HepG2 (cell line): ENCODE data around the gene UTS2R. TPM values are rescaled to one million over a fixed set of nuclear protein-coding genes. Genes with fewer than 3 reads are reported as not detected.

ENCODE experiments used
- ASH2L ChIP-seq: fragments of 300-600, 200-600 bp; sonication (generic); IDR thresholded peaks from 2 replicates; pipeline ENCODE4 v1.7.0; 2017; ENCODE audit warnings: low read depth, mild to moderate bottlenecking, moderate library complexity, mixed read lengths, low read length; ENCODE audit not compliant: insufficient read length
- FOXP1 ChIP-seq, 2 experiments: fragments of 450-650 bp in 1 of 2; IDR thresholded peaks; 2 replicates each; pipeline ENCODE4 v1.6.1; 2017 to 2018; ENCODE audit warnings: antibody characterized with exemption in 1 of 2
- GATA4 ChIP-seq: sonication (generic); IDR thresholded peaks from 2 replicates; pipeline ENCODE4 v1.6.1; 2016; ENCODE audit warnings: antibody characterized with exemption, low read depth, borderline replicate concordance
- GATAD1 ChIP-seq: IDR thresholded peaks from 2 replicates; pipeline ENCODE4 v1.6.1; 2016; ENCODE audit warnings: missing genetic modification reagents, missing compliant biosample characterization
- HDAC1 ChIP-seq: sonication (generic); formaldehyde crosslinking; IDR thresholded peaks from 2 replicates; pipeline ENCODE4 v1.5.1; 2020; ENCODE audit warnings: mild to moderate bottlenecking, missing genetic modification reagents
- HOXA7 ChIP-seq: sonication (generic); formaldehyde crosslinking; IDR thresholded peaks from 2 replicates; pipeline ENCODE4 v1.8.1; 2022; ENCODE audit warnings: mild to moderate bottlenecking, missing genetic modification reagents, moderate library complexity
- NFRKB ChIP-seq: fragments of 450-650 bp; IDR thresholded peaks from 2 replicates; pipeline ENCODE4 v1.6.1; 2017
- NR2F1 ChIP-seq, 2 experiments: fragments of 450-650 bp in 1 of 2; formaldehyde crosslinking in 1 of 2; IDR thresholded peaks; 2 replicates each; pipeline versions ENCODE4 v1.5.0 to v1.6.1; 2016 to 2020; ENCODE audit warnings: mild to moderate bottlenecking in 1 of 2, missing compliant biosample characterization in 1 of 2, missing genetic modification reagents in 1 of 2, moderate library complexity in 1 of 2
- PAWR ChIP-seq: sonication (generic); formaldehyde crosslinking; IDR thresholded peaks from 2 replicates; pipeline ENCODE4 v1.4.0; 2020; ENCODE audit warnings: missing genetic modification reagents, mild to moderate bottlenecking, borderline replicate concordance
- POGZ ChIP-seq: sonication (generic); formaldehyde crosslinking; IDR thresholded peaks from 2 replicates; pipeline ENCODE4 v1.4.0; 2020; ENCODE audit warnings: mild to moderate bottlenecking, missing genetic modification reagents
- RNF2 ChIP-seq: fragments of 450-650 bp; conservative IDR thresholded peaks from 2 replicates; pipeline ENCODE4 v1.6.1; 2016; ENCODE audit warnings: low read depth
- SAP130 ChIP-seq: IDR thresholded peaks from 2 replicates; pipeline ENCODE4 v1.6.1; 2016; ENCODE audit warnings: low read depth
- SOX6 ChIP-seq, 2 experiments: fragments of 450-650 bp in 1 of 2; sonication (generic) in 1 of 2; formaldehyde crosslinking in 1 of 2; IDR thresholded peaks; 2 replicates each; pipeline versions ENCODE4 v1.4.0 to v1.6.1; 2017 to 2020; ENCODE audit warnings: antibody characterized with exemption in 1 of 2, mild to moderate bottlenecking in 1 of 2, missing genetic modification reagents in 1 of 2
- SRSF4 ChIP-seq: fragments of 200-400 bp; formaldehyde crosslinking; IDR thresholded peaks from one replicate; pipeline ENCODE4 v1.6.1; 2018; ENCODE audit warnings: mild to moderate bottlenecking, low read depth, low read length, moderate library complexity; ENCODE audit not compliant: poor library complexity, severe bottlenecking
- THAP11 ChIP-seq: IDR thresholded peaks from 2 replicates; pipeline ENCODE4 v1.6.1; 2016; ENCODE audit warnings: missing biosample characterization, missing genetic modification reagents
- ZFP36L2 ChIP-seq: sonication (generic); formaldehyde crosslinking; IDR thresholded peaks from 2 replicates; pipeline ENCODE4 v1.4.0; 2020; ENCODE audit warnings: missing genetic modification reagents
- ZNF333 ChIP-seq: sonication (generic); formaldehyde crosslinking; IDR thresholded peaks from 2 replicates; pipeline ENCODE4 v1.4.0; 2020; ENCODE audit warnings: mild to moderate bottlenecking, missing genetic modification reagents, borderline replicate concordance
- ZNF589 ChIP-seq: sonication (generic); formaldehyde crosslinking; conservative IDR thresholded peaks from 2 replicates; pipeline ENCODE4 v1.8.0; 2022; ENCODE audit warnings: mild to moderate bottlenecking, moderate library complexity, missing genetic modification reagents
- ZSCAN29 ChIP-seq: sonication (generic); formaldehyde crosslinking; conservative IDR thresholded peaks from 2 replicates; pipeline ENCODE4 v1.4.0; 2020; ENCODE audit warnings: mild to moderate bottlenecking, missing genetic modification reagents
- polyA plus RNA-seq, 8 experiments: library from polyadenylated mRNA; depleted of rRNA in 3 of 8; stranded (reverse) in 7 of 8; unstranded in 1 of 8; fragments of >200 nt; fragmentation: Illumina TruSeq in 4 of 8; extraction: Trizol in 4 of 8; gene quantifications; 2 replicates each; pipeline versions ENCODE4 v1.2.1 to v1.2.3, GENCODE V29; 2011 to 2016; ENCODE audit warnings: low read depth in 4 of 8, missing spikeins in 1 of 8, mixed read lengths in 1 of 8; ENCODE audit not compliant: insufficient read depth in 1 of 8
- total RNA-seq, 5 experiments: library from RNA; depleted of rRNA; stranded (reverse); fragments of >200 nt; fragmentation: Illumina TruSeq; extraction: Trizol; gene quantifications; 2 replicates each; pipeline ENCODE4 v1.2.3, GENCODE V29; 2016; ENCODE audit warnings: low read depth in 1 of 5
- TF ChIP-seq, protein P1 (sequence below), 2 experiments: IDR thresholded peaks; 2 replicates each; pipeline ENCODE4 v1.6.1; 2011 to 2012; ENCODE audit warnings: low read length in 2 of 2, borderline replicate concordance in 1 of 2, low read depth in 1 of 2, mild to moderate bottlenecking in 1 of 2, moderate library complexity in 1 of 2
- TF ChIP-seq, protein P2 (sequence below): sonication (generic); formaldehyde crosslinking; IDR thresholded peaks from 2 replicates; pipeline ENCODE4 v1.5.0; 2020; ENCODE audit warnings: missing genetic modification reagents
- TF ChIP-seq, protein P3 (sequence below), 2 experiments: fragments of 450-650 bp in 1 of 2; sonication (generic) in 1 of 2; formaldehyde crosslinking; IDR thresholded peaks; 2 replicates each; pipeline versions ENCODE4 v1.5.0 to v1.8.0; 2020 to 2022; ENCODE audit warnings: mild to moderate bottlenecking in 1 of 2, missing genetic modification reagents in 1 of 2

UTS2R gene
- total and polyA plus RNA-seq, 2 of the 13 experiments (the other 11 are each of a cell fraction or from before 2014, with no cell fraction given): 0.13 to 0.15 TPM

DNA sequence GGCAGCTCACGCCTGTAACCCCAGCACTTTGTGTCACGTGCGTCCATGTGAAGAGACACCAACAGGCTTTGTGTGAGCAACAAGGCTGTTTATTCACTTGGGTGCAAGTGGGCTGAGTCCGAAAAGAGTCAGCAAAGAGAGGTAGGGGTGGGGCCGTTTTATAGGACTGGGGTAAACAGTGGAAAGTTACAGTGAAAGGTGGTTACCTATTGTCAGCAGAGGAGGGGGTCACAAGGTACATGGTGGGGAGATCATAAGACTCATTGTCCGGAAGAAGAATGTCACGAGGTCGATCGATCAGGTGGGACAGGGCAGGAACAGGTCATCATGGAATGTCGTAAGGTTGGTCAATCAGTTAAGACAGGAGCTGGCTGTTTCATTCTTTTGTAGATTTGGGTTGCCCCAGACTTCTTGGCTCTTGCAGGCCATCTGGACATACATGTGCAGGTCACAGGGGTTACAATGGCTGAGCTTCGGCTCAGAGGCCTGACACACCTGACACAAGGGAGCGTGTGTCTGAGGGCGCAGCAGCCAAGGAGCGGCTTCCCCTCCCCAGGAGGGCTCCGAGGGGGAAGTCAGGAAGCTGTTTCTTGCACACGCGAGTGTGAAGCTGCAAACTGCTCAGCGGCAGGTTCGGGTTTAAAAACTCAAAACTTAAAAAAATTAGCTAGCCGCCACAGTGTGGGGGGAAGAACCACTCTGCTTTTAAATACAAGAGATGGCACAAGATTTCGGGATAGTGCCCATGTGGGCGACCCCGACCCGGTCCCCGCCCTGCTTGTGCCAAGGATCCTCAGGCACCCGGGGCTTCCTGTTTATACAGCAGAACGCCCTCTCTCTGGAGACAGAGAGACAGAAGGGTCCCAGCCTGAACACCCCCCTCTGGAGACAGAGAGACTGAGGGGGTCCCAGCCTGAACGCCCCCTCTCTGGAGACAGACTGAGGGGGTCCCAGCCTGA is 24.9 kb upstream of the UTS2R start (continued):
- TF ChIP-seq ZSCAN29 (peak; percentile 88; the same call in 1 of the 2 replicates), ZFP36L2 (CRISPR knock-in tag) (peak; percentile 38; the same call in 1 of the 2 replicates), THAP11 (peak; percentile 88), SRSF4 (no peak), HOXA7 (CRISPR knock-in tag) (no peak), GATAD1 (CRISPR knock-in tag) (peak; percentile 87), SOX6 (IDR thresholded peaks at IDR 0.05) (peak; percentile 95), SOX6 (CRISPR knock-in tag; IDR thresholded peaks at IDR 0.05) (peak; percentile 100), RNF2 (peak; percentile 56), ZNF589 (CRISPR knock-in tag) (0 out of 2 replicates have a peak, but pooled peaks have one; percentile 81), ZNF333 (CRISPR knock-in tag) (peak; percentile 32; the same call in 1 of the 2 replicates), NR2F1 (CRISPR knock-in tag; IDR thresholded peaks at IDR 0.05) (peak; percentile 96 to 99), PAWR (CRISPR knock-in tag) (no peak), POGZ (CRISPR knock-in tag) (peak; percentile 75), FOXP1 (IDR thresholded peaks at IDR 0.05) (peak; percentile 99), FOXP1 (CRISPR knock-in tag; IDR thresholded peaks at IDR 0.05) (peak; percentile 99), GATA4 (peak; percentile 70; the same call in 1 of the 2 replicates), HDAC1 (peak; percentile 95), ASH2L (peak; percentile 76), SAP130 (peak; percentile 96), NFRKB (no peak)
- TF ChIP-seq, protein P1, sequence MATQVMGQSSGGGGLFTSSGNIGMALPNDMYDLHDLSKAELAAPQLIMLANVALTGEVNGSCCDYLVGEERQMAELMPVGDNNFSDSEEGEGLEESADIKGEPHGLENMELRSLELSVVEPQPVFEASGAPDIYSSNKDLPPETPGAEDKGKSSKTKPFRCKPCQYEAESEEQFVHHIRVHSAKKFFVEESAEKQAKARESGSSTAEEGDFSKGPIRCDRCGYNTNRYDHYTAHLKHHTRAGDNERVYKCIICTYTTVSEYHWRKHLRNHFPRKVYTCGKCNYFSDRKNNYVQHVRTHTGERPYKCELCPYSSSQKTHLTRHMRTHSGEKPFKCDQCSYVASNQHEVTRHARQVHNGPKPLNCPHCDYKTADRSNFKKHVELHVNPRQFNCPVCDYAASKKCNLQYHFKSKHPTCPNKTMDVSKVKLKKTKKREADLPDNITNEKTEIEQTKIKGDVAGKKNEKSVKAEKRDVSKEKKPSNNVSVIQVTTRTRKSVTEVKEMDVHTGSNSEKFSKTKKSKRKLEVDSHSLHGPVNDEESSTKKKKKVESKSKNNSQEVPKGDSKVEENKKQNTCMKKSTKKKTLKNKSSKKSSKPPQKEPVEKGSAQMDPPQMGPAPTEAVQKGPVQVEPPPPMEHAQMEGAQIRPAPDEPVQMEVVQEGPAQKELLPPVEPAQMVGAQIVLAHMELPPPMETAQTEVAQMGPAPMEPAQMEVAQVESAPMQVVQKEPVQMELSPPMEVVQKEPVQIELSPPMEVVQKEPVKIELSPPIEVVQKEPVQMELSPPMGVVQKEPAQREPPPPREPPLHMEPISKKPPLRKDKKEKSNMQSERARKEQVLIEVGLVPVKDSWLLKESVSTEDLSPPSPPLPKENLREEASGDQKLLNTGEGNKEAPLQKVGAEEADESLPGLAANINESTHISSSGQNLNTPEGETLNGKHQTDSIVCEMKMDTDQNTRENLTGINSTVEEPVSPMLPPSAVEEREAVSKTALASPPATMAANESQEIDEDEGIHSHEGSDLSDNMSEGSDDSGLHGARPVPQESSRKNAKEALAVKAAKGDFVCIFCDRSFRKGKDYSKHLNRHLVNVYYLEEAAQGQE (IDR thresholded peaks at IDR 0.05; ENCODE audit: borderline replicate concordance in 1 of 2, low read depth in 1 of 2, low read length in 2 of 2): no peak
- TF ChIP-seq, protein P2, sequence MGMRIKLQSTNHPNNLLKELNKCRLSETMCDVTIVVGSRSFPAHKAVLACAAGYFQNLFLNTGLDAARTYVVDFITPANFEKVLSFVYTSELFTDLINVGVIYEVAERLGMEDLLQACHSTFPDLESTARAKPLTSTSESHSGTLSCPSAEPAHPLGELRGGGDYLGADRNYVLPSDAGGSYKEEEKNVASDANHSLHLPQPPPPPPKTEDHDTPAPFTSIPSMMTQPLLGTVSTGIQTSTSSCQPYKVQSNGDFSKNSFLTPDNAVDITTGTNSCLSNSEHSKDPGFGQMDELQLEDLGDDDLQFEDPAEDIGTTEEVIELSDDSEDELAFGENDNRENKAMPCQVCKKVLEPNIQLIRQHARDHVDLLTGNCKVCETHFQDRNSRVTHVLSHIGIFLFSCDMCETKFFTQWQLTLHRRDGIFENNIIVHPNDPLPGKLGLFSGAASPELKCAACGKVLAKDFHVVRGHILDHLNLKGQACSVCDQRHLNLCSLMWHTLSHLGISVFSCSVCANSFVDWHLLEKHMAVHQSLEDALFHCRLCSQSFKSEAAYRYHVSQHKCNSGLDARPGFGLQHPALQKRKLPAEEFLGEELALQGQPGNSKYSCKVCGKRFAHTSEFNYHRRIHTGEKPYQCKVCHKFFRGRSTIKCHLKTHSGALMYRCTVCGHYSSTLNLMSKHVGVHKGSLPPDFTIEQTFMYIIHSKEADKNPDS (CRISPR knock-in tag): 0 out of 2 replicates have a peak, but pooled peaks have one; percentile 50
- TF ChIP-seq, protein P3, sequence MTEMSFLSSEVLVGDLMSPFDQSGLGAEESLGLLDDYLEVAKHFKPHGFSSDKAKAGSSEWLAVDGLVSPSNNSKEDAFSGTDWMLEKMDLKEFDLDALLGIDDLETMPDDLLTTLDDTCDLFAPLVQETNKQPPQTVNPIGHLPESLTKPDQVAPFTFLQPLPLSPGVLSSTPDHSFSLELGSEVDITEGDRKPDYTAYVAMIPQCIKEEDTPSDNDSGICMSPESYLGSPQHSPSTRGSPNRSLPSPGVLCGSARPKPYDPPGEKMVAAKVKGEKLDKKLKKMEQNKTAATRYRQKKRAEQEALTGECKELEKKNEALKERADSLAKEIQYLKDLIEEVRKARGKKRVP (CRISPR knock-in tag; IDR thresholded peaks at IDR 0.05): peak; percentile 66 to 85; a peak in 3 of 4 replicates
